SW480 (cell line): ENCODE measurements around the gene WNT11.

ENCODE experiments used
- DNase-seq: peaks from one replicate; pipeline ENCODE4 v3.0.0-alpha.2; 2016; ENCODE audit warnings: low spot score

The WNT11 gene

GRCh38 chr11:76174330-76174729 is 32.0 kb downstream of the WNT11 start:
- DNase-seq, result no peak

DNA sequence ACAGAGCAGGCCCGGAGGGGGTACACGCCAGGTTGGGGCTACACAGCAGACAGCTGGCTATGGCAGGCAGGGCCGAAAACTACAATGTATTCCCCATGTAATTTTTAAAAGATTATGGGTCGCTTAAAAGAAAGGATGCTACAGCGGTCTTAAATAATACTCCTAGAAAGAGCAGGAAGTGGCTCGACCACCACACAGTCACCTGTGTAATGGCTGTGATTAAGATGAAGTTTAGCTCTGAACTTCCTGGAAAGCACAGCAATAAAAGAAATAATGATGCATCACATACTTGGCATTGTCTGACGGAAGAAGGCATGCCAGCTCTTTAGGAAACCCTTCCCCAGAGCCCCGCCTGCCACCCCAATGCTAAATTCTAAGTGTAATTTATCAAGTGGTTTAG is 32.6 kb downstream of the WNT11 start:
- no peak for DNase-seq

- DNase-seq, result no peak
Measured at GRCh38 chr11:76172583-76172982, 33.7 kb downstream of the WNT11 start.

DNA sequence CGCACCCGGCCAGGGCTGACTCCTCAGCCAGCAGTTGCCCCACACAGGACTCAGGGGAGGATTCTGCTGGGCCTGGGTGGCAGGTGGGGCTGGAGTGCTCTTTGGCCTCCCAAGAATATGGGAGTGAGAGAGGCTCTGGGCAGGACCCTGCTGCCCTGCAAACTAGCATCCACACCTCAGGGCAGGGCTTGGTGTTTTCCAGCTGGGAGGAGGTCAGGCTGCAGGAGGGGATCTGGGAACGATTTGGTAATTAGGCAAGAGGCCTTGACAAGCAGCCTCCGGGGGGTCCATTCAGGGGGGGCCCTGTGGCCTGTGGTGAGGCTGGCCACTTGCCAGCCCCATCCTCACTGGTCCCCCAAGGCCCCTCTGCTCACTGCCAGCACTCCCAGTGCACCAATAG is 35.8 kb downstream of the WNT11 start:
- no peak for DNase-seq

DNA sequence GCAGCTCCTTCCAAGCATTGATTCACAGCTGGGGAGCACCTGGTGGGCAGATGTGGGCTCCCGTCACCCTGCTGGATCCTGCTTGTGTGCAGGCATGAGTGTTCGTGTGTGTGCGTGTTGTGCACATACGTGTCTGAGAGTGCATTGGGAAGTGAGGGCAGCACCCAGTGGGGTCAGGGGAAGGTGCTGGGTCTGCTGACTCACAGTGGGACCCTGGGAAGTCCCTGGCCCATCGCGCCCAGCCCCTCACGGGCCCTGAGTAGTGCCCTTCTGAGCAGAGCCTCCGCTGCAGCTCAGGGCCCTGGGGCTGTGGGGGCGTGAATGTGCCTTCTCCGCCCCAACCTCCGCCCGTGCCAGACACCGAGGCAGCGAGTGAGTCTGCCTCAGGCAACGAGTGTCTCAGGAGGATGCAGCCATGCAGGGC is 36.8 kb downstream of the WNT11 start:
- no peak for DNase-seq

- no peak for DNase-seq
Measured at GRCh38 chr11:76167590-76167989, 38.7 kb downstream of the WNT11 start.

- peak; percentile 24 for DNase-seq
Measured at GRCh38 chr11:76166314-76166713, 40.0 kb downstream of the WNT11 start.

GRCh38 chr11:76164861-76165751 is 41.2 kb downstream of the WNT11 start:
- no peak for DNase-seq

GRCh38 chr11:76164081-76164480 is 42.2 kb downstream of the WNT11 start:
- no peak for DNase-seq

DNA sequence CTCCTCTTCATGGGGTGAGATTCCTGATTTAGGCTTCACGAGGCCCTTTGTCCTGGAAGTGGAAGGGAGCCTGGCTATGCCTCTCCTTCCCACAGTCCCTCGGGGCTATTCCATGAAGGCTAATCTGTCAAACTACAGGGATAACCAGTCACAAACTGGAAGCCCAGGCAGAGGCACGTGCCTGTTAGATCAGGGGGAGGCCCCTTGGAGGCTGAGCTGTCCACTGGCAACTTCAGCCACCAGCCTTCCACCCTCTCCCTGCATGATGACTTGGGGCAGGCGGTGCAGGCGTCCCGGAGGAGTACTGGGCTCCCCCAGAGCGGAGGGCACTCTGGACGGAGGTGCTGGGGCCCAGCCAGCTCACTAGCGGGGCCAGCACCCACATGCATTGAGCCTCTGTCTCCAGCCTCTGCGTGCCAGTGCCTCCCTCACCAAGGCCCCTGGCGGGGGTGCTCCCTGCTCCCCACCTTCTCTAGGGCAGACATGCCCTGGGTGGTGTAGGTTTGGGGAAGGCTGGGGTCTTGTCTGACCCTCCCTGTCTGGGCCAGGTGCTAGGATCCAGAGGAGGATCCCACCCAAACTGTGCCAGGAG is 42.9 kb downstream of the WNT11 start:
- DNase-seq, result no peak

DNA sequence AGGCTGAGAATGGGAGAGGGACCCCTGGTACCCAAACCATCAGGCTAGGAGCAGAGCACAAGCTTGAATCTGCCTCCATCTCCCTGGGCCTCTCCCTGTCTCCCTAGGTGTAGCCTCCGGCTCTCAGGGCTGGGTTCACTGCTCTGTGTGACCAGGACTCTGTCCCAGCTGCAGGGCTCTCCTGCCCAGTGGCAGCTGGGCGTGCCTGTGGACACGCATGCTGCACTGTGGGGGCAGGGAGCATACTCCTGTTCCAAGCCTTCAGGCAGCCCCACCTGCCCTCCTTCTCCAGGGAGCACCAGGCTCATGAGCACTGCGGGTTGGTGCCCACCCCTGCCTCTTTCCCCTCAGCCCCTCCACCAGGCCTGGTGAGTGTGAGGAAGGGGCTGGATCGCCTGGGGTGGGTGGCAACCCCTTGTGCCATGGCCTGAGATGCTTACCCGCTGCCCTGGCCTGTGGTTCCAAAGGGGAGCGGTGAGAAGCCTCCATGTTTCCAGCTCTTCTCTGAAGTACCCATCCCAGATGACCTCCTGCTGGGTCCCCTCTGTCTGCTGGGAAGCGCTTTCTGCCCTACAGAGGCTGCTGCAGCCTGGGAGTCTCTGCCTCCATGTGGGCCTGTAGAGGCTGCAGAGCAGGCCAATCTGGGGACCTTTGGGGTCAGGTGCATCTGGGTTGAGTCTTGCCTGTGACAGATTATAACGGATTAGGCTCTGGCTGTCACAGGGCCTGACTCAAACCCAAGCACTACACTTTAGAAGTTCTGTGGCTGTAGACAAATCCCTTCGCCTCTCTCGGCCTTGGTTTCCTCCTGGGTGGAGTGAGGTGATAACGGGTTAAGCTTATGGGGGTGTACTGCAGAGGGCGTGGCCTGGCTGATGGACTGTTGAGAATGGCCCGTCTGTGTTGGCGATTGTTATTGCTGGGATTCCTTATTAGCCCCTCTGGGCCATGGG is 43.7 kb downstream of the WNT11 start:
- no peak for DNase-seq

DNA sequence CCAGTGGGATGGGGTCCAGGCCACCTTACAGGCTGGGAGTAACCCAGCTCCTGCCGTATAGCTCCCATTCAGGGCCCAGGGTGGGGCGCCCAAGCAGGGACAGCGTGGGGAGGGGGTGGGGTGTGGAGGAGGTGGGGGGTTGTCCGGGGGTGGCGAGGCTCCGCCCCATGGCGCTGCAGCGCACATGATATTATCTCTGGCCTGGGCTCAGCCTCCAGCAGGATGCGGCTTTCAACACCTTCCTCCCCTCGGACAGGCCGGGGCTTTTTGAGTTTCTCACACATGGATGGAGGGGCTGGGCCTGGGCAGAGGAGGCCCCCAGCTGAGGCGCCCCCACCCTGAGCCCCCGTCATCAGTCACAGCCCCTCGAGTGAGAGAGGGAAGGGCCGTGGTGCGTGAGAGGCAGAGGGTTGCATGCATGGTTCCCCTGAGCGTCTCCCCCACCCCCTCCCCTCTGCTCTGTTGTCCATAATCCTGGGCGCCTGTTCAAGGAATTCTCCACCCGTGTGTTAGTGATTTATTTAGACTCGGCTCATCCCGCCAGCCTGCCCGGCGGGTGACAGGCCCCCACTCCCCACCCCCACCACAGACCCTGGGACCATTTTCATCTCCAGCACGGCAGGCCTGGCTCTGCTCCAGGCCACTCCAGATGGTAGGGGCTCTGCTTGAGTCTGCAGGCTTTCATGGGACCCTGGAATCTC is 44.9 kb downstream of the WNT11 start:
- DNase-seq, result no peak

DNA sequence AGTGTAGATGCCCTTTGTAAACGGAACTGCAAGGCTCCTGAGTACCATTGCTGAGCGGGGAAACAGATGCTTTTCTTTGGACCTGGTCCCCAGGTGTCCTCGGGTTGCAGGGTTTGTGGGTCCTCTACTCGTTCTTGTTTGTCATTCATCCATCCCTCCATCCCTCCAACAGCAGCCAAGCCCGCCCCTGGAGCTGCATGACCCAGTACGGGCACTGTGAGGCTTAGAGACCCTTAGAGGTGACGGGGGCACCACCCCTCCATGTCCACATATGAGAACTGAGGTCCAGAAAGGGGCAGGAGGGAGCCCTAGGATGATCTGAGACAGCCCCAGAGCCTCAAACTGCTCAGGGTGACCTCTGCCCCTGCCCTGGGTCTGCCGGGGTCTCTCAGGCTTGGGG is 45.4 kb downstream of the WNT11 start:
- DNase-seq, result no peak

- no peak for DNase-seq
Measured at GRCh38 chr11:76159983-76160661, 46.2 kb downstream of the WNT11 start.

DNA sequence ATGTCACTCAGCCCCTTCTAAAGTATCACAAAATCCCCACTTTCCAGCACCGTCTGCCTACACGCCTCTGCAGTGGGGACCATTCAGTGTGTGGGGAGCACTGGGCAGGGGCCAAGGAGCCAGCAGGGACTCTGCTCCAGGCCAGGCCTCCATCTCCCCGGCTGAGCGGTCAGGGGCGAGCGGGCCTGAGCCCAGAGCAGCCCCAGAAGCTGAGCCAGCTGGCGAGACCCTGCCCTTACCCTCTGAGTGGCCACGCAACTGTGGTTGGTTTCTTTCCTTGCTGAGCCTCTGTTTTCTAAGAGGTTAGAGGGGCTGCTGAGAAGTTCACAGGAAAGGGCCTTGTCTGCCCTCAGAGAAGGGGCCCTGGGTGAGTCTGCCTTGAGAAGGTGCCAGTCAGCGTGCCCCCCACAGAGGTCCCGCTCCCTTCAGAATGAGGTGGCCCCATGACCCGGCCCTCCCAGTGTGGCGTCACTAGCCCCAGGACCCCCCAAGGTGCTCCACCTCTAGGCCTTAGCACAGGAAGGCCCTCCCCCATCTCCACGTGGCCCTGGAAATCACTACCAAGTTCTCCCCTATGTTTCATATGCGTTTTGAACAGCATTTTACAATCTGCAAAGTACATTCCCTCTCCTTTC is 46.9 kb downstream of the WNT11 start:
- DNase-seq, result no peak

DNA sequence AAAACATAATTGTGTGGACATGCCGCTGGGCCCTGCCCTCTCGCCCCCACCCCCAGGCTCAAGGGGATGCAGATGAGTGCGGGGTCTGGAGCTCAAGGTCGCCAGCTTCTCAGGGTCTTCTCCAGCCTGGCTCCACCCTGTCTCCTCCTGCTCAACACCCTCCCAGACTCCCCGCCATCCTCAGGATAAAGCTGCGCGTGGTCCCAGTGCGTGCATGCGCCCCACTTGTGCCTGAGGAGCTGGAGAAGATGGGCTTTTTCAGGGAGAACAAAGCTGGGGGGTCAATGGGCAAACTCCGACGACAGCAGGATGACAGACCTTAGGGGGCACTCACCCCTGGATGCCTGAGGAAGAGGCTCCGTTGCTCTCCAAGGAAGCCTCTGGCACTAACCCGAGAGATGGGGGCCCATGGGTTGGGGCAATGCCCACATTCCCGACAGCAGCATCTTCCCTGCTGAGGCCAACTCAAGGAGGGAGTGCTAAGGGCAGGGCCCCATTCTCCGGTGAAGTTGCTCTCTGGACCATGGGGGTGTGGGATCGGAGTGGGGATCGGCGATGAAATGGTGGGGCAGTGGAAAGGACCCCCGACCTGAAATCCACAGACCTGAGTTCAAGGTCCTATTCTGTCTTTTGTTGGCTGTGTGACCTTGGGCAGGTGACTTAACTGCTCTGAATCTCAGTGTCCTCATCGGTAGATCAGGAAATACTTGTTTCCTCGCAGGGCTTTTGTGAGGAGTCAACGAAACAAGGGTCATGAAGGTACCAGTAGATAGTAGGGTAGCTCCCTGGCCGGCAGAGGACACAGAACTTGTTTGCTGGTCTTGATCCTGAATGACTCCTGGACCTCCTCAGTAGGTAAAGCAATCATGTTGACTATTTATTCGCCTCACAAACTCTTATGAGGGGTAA is 47.7 kb downstream of the WNT11 start:
- DNase-seq, result no peak

DNA sequence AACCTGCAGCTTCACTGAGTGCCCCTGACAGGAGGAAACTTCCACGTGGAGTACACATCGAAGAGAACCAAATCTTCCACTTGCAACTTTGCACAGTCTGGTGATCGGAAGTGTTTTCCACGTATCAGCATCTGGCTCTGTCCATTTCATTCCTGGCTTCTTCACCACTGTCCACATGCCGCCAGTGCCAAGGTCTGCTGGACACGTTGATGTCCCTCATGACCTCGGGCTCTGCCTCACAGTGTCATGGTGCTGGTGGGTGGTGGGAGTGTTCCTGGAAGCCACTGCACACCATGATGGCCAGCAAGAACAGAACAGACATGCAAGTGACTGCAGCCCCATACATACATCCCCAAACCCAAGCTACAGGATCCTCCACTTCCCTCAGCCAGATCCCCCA is 48.4 kb downstream of the WNT11 start:
- DNase-seq, result no peak

GRCh38 chr11:76156971-76157427 is 49.3 kb downstream of the WNT11 start:
- DNase-seq, result no peak

DNA sequence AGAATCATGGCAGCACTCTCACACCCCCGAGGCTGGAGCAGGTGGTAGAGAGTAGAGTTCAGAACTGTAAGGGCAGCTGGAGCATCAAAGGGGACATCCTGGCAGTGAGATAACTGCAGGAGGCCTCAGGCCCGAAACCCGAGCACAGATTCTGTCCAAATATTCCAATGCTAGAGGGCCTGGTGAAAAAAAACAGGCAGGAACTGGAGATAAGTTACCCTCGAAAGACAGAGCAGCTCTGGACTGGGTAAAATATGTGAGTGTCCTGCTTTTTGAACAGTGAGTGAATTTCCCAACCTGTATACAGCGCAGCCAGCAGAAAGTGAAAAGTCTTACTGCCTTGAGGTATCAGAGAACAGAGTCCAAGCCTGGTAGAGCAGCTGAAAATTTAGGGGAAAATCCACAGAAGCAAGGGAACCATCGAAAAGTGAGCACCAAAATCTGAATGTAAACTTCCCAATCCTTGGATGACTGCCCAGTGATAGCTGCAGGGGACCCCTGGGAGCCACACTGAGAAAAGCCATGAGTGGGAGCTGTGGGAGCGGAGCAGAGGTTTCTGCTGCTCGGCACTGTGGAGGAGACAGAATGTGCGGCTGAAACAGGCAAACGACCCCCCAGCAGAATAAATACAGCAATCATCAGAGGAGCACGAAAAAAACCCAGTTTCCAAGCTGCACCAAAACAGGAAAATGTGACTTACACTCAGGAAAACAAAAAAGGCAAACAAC is 50.6 kb downstream of the WNT11 start:
- no peak for DNase-seq
